Neural crest cell (in vitro differentiated cells): ENCODE data around the gene NUP210. TPM values are rescaled to one million over a fixed set of nuclear protein-coding genes. Genes with fewer than 3 reads are reported as not detected.

Experiments
- DNase-seq: peaks from one replicate; pipeline ENCODE4 v3.0.0; 2021; ENCODE audit warnings: low read depth, mixed read lengths, low spot score
- H3K27ac Mint-ChIP-seq: one replicate; pipeline ENCODE4 v1.8.0; 2021; ENCODE audit warnings: mild to moderate bottlenecking, mixed read lengths; ENCODE audit not compliant: unreplicated experiment
- H3K27me3 Mint-ChIP-seq: 2 replicates; pipeline ENCODE4 v1.8.0; 2021; ENCODE audit warnings: low read depth, mild to moderate bottlenecking, mixed read lengths
- H3K36me3 Mint-ChIP-seq: 2 replicates; pipeline ENCODE4 v1.8.0; 2021; ENCODE audit warnings: low read depth, mild to moderate bottlenecking, mixed read lengths
- H3K4me1 Mint-ChIP-seq: 2 replicates; pipeline ENCODE4 v1.8.0; 2021; ENCODE audit warnings: mixed read lengths
- H3K4me3 Mint-ChIP-seq: one replicate; pipeline ENCODE4 v1.8.0; 2021; ENCODE audit warnings: mild to moderate bottlenecking, mixed read lengths
- H3K9me3 Mint-ChIP-seq: 2 replicates; pipeline ENCODE4 v1.8.0; 2021; ENCODE audit warnings: mixed read lengths
- CTCF ChIP-seq: fragments of 200-600 bp; sonication (generic); conservative IDR thresholded peaks from 2 replicates; pipeline ENCODE4 v1.5.0; 2021; ENCODE audit warnings: antibody characterized with exemption, mild to moderate bottlenecking
- total RNA-seq: library from RNA; stranded (reverse); gene quantifications from 2 replicates; pipeline ENCODE4 v1.2.1, GENCODE V29; 2021

Gene NUP210
- total RNA-seq, 1 donor from 2014 or later, result 59.4 TPM

GRCh38 chr3:13280122-13280790 is 139.9 kb downstream of the NUP210 start:
- Mint-ChIP-seq H3K9me3 (peaks cover 4% of the 10 kb centered on the region), H3K4me1 (peaks cover 32% of the 10 kb centered on the region), H3K27ac (no peak overlapping the region), H3K36me3 (peaks cover 10% of the 10 kb centered on the region), H3K27me3 (peaks cover 52% of the 10 kb centered on the region), H3K4me3 (no peak overlapping the region)
- DNase-seq, result no peak
- TF ChIP-seq CTCF, result no peak

GRCh38 chr3:13279532-13279910 is 140.6 kb downstream of the NUP210 start:
- Mint-ChIP-seq H3K27me3 (peaks cover 48% of the 10 kb centered on the region), H3K4me3 (no peak overlapping the region), H3K9me3 (peaks cover 4% of the 10 kb centered on the region), H3K4me1 (peaks cover 32% of the 10 kb centered on the region), H3K36me3 (peaks cover 10% of the 10 kb centered on the region), H3K27ac (no peak overlapping the region)
- DNase-seq, result no peak
- TF ChIP-seq CTCF, result no peak

- Mint-ChIP-seq H3K27me3 (peaks cover 42% of the 10 kb centered on the region), H3K4me1 (peaks cover 31% of the 10 kb centered on the region), H3K9me3 (peaks cover 4% of the 10 kb centered on the region), H3K36me3 (peaks cover 4% of the 10 kb centered on the region), H3K27ac (no peak overlapping the region), H3K4me3 (no peak overlapping the region)
- no peak for DNase-seq
- TF ChIP-seq CTCF, result no peak
These were observed 141.2 kb downstream of the NUP210 start for GRCh38 chr3:13278783-13279531.

GRCh38 chr3:13277860-13278531 is 142.1 kb downstream of the NUP210 start:
- H3K36me3 Mint-ChIP-seq, result no peaks in the 10 kb centered on the region
- H3K4me1 Mint-ChIP-seq, result peaks cover 23% of the 10 kb centered on the region
- no peak for TF ChIP-seq CTCF
- no peak for DNase-seq
- no peaks in the 10 kb centered on the region for H3K9me3 Mint-ChIP-seq
- H3K4me3 Mint-ChIP-seq, result no peak overlapping the region
- H3K27me3 Mint-ChIP-seq, result peaks cover 33% of the 10 kb centered on the region
- H3K27ac Mint-ChIP-seq, result no peak overlapping the region

- peaks cover 23% of the 10 kb centered on the region for H3K4me1 Mint-ChIP-seq
- TF ChIP-seq CTCF, result no peak
- H3K4me3 Mint-ChIP-seq, result no peak overlapping the region
- no peaks in the 10 kb centered on the region for H3K9me3 Mint-ChIP-seq
- peaks cover 35% of the 10 kb centered on the region for H3K27me3 Mint-ChIP-seq
- no peaks in the 10 kb centered on the region for H3K36me3 Mint-ChIP-seq
- DNase-seq, result no peak
- H3K27ac Mint-ChIP-seq, result no peak overlapping the region
These were observed 142.8 kb downstream of the NUP210 start for GRCh38 chr3:13277196-13277813.
